GM19397 (cell line): ENCODE data around the gene FAM3C.

Experiments
- ATAC-seq: cut with Tn5 transposase; IDR thresholded peaks from one replicate; pipeline ENCODE4 v1.9.1; 2021; ENCODE audit warnings: mild to moderate bottlenecking, moderate library complexity; ENCODE audit not compliant: unreplicated experiment

The FAM3C gene

DNA sequence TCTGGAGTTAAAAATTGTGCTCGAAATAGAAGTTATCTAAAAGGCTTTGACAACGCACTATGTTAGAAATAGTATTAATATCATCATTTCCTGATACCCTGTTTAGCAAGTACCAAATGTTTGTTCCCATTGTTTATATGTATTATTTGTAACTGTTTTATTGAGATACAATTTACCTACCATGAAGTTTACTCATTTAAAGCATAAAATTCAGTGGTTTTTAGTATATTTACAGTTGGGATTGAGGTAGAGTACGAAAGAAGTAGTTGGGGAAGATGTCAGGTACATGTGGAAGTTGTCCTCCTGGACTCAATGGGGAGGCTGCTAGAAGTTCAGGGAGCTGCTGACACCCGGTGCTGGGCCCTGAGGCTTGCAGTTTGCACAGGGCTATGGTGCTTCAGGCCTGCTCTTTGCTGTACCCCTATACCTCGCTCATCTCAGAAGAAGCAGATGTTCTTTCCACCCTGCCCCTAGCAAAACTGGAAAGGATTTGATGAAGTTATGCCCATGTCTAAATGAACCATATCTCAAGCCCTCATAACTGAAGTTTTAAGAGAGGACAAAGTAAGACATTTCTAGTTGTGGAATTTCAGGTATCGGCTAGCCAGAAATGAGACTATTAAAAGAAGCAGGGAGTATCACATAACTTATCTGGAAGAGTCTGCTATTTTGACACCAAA is 92.5 kb downstream of the FAM3C start:
- ATAC-seq: no peak

DNA sequence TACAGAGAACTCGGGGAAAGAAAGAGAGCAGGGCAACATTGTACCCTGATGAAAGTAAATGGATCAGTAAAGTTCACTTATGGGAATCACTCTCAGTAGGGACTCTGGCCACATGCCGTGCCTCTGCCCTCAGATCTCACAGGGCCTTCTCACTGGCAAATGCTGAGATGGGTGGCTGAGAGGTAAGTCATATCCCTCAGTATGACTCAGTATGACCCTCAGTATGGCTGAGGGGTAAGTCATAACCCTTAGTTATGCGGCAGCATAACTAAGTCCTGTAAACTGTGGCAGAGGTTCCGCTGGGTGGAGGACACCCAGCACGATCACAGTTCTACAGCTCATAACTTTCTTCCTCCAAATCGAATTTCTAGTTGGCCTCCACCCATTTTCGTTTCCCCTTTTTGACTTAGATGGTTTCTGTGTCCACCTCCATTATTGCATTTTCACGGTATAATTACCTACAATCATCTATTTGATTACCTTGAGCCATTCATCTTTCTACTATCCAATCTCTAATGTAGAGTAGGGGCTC is 93.8 kb downstream of the FAM3C start:
- ATAC-seq: peak; percentile 97

- no peak for ATAC-seq
Measured at GRCh38 chr7:121301446-121302213, 94.5 kb downstream of the FAM3C start.

- ATAC-seq: no peak
Measured at GRCh38 chr7:121300685-121301420, 95.3 kb downstream of the FAM3C start.
